PC-9 (cell line): ENCODE data around the gene CFAP97.

Experiments
- CTCF ChIP-seq: fragments of 200-600 bp; sonication (generic); conservative IDR thresholded peaks from 2 replicates; pipeline ENCODE4 v1.6.1; 2017; ENCODE audit warnings: mixed run types, antibody characterized with exemption, mild to moderate bottlenecking, moderate library complexity
- EZH2 ChIP-seq: fragments of 200-600 bp; sonication (generic); IDR thresholded peaks from 2 replicates; pipeline ENCODE4 v1.8.0; 2017; ENCODE audit warnings: antibody characterized with exemption, low read depth

DNA sequence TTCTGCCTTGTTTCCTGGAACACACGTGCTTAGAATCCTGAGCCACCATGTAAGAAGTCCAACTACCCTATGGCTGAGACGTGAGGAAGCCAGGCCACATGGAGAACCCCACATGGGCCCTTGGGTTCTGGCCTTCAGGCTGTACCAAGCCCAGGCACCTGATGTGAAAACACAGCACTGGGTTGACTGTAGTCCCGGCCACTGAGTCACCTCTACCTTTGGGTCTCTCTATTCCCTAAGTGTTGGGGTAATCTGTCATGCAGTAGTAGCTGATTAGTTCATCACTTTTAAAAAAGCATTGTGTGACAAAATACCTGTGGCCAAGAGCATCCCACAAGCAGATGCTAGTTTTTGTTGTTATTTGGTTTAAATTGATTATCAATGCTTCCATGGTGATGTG is 24.3 kb downstream of the CFAP97 start:
- no peak for TF ChIP-seq CTCF
- no peak for TF ChIP-seq EZH2
